Mesenchymal stem cell (in vitro differentiated cells and primary cell): ENCODE results near the gene ACTL7A.

Source experiments
- DNase-seq: peaks from one replicate; pipeline ENCODE4 v3.0.0-alpha.2; 2013
- H2AFZ ChIP-seq: one replicate; pipeline ENCODE4 v1.6.1; 2013; ENCODE audit warnings: low read depth, mild to moderate bottlenecking, control low read depth, inconsistent platforms, low read length, moderate library complexity
- H2AK5ac ChIP-seq: 2 replicates; pipeline ENCODE4 v1.6.1; 2013; ENCODE audit warnings: low read length, moderate library complexity, mild to moderate bottlenecking, inconsistent platforms; ENCODE audit not compliant: severe bottlenecking
- H2BK120ac ChIP-seq: one replicate; pipeline ENCODE4 v1.6.1; 2013; ENCODE audit warnings: low read depth, mild to moderate bottlenecking, inconsistent platforms, low read length, moderate library complexity
- H2BK12ac ChIP-seq, 2 experiments: one replicate each; pipeline ENCODE4 v1.6.1; 2013; ENCODE audit warnings: inconsistent platforms in 2 of 2, low read length in 2 of 2, mild to moderate bottlenecking in 2 of 2, moderate library complexity in 2 of 2, control low read depth in 1 of 2
- H2BK15ac ChIP-seq: one replicate; pipeline ENCODE4 v1.6.1; 2013; ENCODE audit warnings: mild to moderate bottlenecking, low read depth, inconsistent platforms; ENCODE audit not compliant: poor library complexity, severe bottlenecking
- H2BK5ac ChIP-seq: 2 replicates; pipeline ENCODE4 v1.6.1; 2013; ENCODE audit warnings: low read depth, mild to moderate bottlenecking, low read length, control low read depth, inconsistent platforms; ENCODE audit not compliant: poor library complexity, severe bottlenecking
- H3K14ac ChIP-seq, 2 experiments: one replicate each; pipeline ENCODE4 v1.6.1; 2013; ENCODE audit warnings: inconsistent platforms in 2 of 2, low read length in 2 of 2, control low read depth in 1 of 2, mild to moderate bottlenecking in 1 of 2, moderate library complexity in 1 of 2
- H3K18ac ChIP-seq, 2 experiments: one replicate each; pipeline ENCODE4 v1.6.1; 2013; ENCODE audit warnings: inconsistent platforms in 2 of 2, low read length in 2 of 2, control low read depth in 1 of 2, low read depth in 1 of 2, mild to moderate bottlenecking in 1 of 2
- H3K23ac ChIP-seq, 2 experiments: one replicate each; pipeline ENCODE4 v1.6.1; 2013; ENCODE audit warnings: inconsistent platforms in 2 of 2, low read length in 2 of 2, mild to moderate bottlenecking in 2 of 2, moderate library complexity in 2 of 2, control low read depth in 1 of 2
- H3K27ac ChIP-seq: 2 replicates; pipeline ENCODE4 v1.5.1; 2013; ENCODE audit warnings: mild to moderate bottlenecking, moderate library complexity, low read length, control low read depth, inconsistent platforms; ENCODE audit not compliant: poor library complexity, severe bottlenecking
- H3K27me3 ChIP-seq, 2 experiments: 2 replicates each; pipeline versions ENCODE4 v1.6.1 to v1.7.0; 2013; ENCODE audit warnings: low read length in 2 of 2, mild to moderate bottlenecking in 2 of 2, moderate library complexity in 2 of 2, control low read depth in 1 of 2, inconsistent platforms in 1 of 2; ENCODE audit not compliant: control insufficient read depth in 1 of 2, insufficient read depth in 1 of 2
- H3K36me3 ChIP-seq, 2 experiments: 2 replicates each; pipeline versions ENCODE4 v1.6.1 to v1.7.0; 2013; ENCODE audit warnings: low read length in 2 of 2, control low read depth in 1 of 2, inconsistent platforms in 1 of 2, low read depth in 1 of 2, mild to moderate bottlenecking in 1 of 2; ENCODE audit not compliant: insufficient read depth in 2 of 2, control insufficient read depth in 1 of 2
- H3K4ac ChIP-seq, 2 experiments: one replicate each; pipeline ENCODE4 v1.6.1; 2013; ENCODE audit warnings: inconsistent platforms in 2 of 2, low read length in 2 of 2, mild to moderate bottlenecking in 2 of 2, moderate library complexity in 2 of 2, control low read depth in 1 of 2, low read depth in 1 of 2
- H3K4me1 ChIP-seq: 2 replicates; pipeline ENCODE4 v1.6.1; 2013; ENCODE audit warnings: low read depth, low read length, control low read depth; ENCODE audit not compliant: control insufficient read depth, insufficient read depth
- H3K4me2 ChIP-seq: 2 replicates; pipeline ENCODE4 v1.6.1; 2013; ENCODE audit warnings: low read length, mild to moderate bottlenecking, inconsistent platforms; ENCODE audit not compliant: poor library complexity, severe bottlenecking
- H3K4me3 ChIP-seq, 2 experiments: 2 replicates each; pipeline versions ENCODE4 v1.5.1 to v1.7.0; 2013; ENCODE audit warnings: low read length in 2 of 2, mild to moderate bottlenecking in 2 of 2, control low read depth in 1 of 2, low read depth in 1 of 2; ENCODE audit not compliant: insufficient read depth in 1 of 2
- H3K79me1 ChIP-seq: replicated peaks from 2 replicates; pipeline ENCODE4 v1.6.1; 2013; ENCODE audit warnings: mild to moderate bottlenecking, control low read depth, low read length, inconsistent platforms; ENCODE audit not compliant: poor library complexity, severe bottlenecking
- H3K9ac ChIP-seq: 2 replicates; pipeline ENCODE4 v1.7.0; 2013; ENCODE audit warnings: mild to moderate bottlenecking, low read length, moderate library complexity
- H3K9me3 ChIP-seq: 2 replicates; pipeline ENCODE4 v1.7.0; 2013; ENCODE audit warnings: mild to moderate bottlenecking, low read length; ENCODE audit not compliant: control insufficient read depth
- H4K8ac ChIP-seq: one replicate; pipeline ENCODE4 v1.6.1; 2013; ENCODE audit warnings: inconsistent platforms, mild to moderate bottlenecking, low read length, moderate library complexity
- H4K91ac ChIP-seq: one replicate; pipeline ENCODE4 v1.6.1; 2013; ENCODE audit warnings: mild to moderate bottlenecking, low read length, inconsistent platforms
- WGBS: methylation state at CpG from one replicate; pipeline ENCODE4 v1.1.7; 2013; ENCODE audit warnings: mixed read lengths; 5-methylcytosine and 5-hydroxymethylcytosine counted together

ACTL7A gene

DNA sequence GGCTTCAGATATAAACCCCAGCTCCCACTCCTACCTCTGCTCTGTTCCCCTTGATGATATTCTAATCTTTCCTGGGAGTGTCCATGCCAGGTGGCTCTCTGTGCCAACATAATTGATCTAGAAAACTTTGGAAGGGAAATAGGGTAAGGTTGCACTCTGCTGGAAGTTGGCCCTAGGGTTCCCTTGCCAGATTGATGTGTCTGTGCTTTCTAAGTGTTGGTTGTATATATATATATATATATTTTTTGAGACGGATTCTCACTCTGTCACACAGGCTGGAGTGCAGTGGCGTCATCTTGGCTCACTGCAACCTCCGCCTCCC is 29.9 kb upstream of the ACTL7A start:
- Histone ChIP-seq H2BK5ac (no peak overlapping the region), H4K8ac (no peak overlapping the region), H2BK15ac (no peak overlapping the region), H3K27me3 (no peaks in the 10 kb centered on the region), H3K9ac (no peak overlapping the region), H3K4ac (no peak overlapping the region), H3K23ac (no peak overlapping the region), H3K9me3 (no peaks in the 10 kb centered on the region), H3K27ac (no peak overlapping the region), H2BK120ac (no peak overlapping the region), H3K79me1 (no peaks in the 10 kb centered on the region), H2BK12ac (no peak overlapping the region), H3K18ac (no peak overlapping the region), H4K91ac (no peak overlapping the region), H3K4me1 (no peaks in the 10 kb centered on the region), H3K36me3 (no peaks in the 10 kb centered on the region), H2AFZ (no peak overlapping the region), H3K14ac (no peak overlapping the region), H3K4me3 (no peak overlapping the region), H2AK5ac (no peak overlapping the region), H3K4me2 (no peak overlapping the region)
- DNase-seq = no peak
- 97% methylated on average over 3 of the region's 3 CpGs for WGBS

DNA sequence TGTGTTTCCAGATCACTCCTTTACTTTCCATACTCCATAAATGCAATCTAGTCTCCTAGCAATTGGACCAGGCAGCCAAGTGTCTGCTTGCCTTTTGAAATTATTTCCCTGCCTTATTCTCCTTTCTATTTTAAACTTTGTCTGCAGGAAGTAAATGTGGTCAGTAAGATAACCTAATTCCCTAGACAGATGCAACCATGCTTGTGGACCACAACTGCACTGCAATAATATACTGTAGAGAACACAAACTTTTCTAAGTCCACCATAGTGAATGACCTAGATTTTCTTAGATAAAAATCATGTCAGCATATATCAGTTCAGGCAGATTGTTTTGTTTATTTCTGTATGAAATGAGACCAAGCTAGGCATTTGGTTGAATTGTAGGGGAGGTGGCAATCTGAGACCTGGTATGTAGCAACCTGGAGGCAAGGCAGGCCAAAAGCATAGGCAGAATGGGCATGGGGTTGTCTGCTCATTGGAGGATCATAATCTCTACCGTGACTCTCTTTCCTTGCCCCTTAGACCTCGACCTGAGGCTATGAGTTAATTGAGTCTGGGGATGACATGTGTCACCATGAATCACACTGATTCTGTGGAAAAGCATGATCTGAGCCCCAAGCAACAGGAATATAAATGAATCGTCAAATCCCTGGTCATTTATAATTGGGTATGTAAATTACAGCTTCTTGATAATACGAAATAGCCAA is 27.0 kb upstream of the ACTL7A start:
- no peak for DNase-seq
- no peak overlapping the region for H3K14ac ChIP-seq
- H3K27me3 ChIP-seq = no peaks in the 10 kb centered on the region
- H3K79me1 ChIP-seq = no peaks in the 10 kb centered on the region
- 86% methylated on average over 3 of the region's 4 CpGs for WGBS
- H4K8ac ChIP-seq = no peak overlapping the region
- no peak overlapping the region for H2BK15ac ChIP-seq
- H3K36me3 ChIP-seq = no peaks in the 10 kb centered on the region
- no peak overlapping the region for H3K18ac ChIP-seq
- no peaks in the 10 kb centered on the region for H3K4me1 ChIP-seq
- no peak overlapping the region for H3K4me2 ChIP-seq
- no peak overlapping the region for H3K9ac ChIP-seq
- H2BK5ac ChIP-seq = no peak overlapping the region
- no peak overlapping the region for H3K23ac ChIP-seq
- no peak overlapping the region for H2BK120ac ChIP-seq
- H3K4me3 ChIP-seq = no peak overlapping the region
- H4K91ac ChIP-seq = no peak overlapping the region
- no peak overlapping the region for H3K27ac ChIP-seq
- H3K9me3 ChIP-seq = no peaks in the 10 kb centered on the region
- H2AK5ac ChIP-seq = no peak overlapping the region
- H3K4ac ChIP-seq = no peak overlapping the region
- H2BK12ac ChIP-seq = no peak overlapping the region
- no peak overlapping the region for H2AFZ ChIP-seq

DNA sequence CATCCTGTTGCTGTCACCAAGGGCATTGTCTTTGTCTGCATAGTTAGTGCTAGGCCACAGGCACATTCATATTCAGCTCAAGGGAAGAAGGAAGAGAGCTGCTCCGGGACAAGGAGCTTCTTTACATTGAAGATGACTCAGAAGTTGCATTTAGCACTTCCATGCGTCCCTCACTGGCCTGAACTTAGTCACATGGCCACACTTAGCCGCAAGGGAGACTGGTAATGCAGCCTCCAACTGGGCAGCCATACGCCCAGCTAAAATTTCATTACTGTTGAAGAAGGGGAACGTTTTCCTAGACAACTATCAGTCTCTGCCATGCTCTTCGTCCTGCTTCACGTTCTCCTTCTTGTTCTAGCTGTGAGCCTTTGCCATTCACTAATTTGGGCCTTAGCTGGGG is 26.2 kb upstream of the ACTL7A start:
- H3K4me3 ChIP-seq = no peak overlapping the region
- H3K27ac ChIP-seq = no peak overlapping the region
- 69% methylated on average over 7 of the region's 7 CpGs for WGBS
- no peak overlapping the region for H4K8ac ChIP-seq
- DNase-seq = no peak
- H3K9ac ChIP-seq = no peak overlapping the region
- H2AK5ac ChIP-seq = no peak overlapping the region
- H2AFZ ChIP-seq = no peak overlapping the region
- H3K36me3 ChIP-seq = no peaks in the 10 kb centered on the region
- no peak overlapping the region for H3K23ac ChIP-seq
- no peak overlapping the region for H3K4me2 ChIP-seq
- no peak overlapping the region for H2BK120ac ChIP-seq
- H4K91ac ChIP-seq = no peak overlapping the region
- H3K4ac ChIP-seq = no peak overlapping the region
- H3K4me1 ChIP-seq = no peaks in the 10 kb centered on the region
- H3K18ac ChIP-seq = no peak overlapping the region
- H2BK12ac ChIP-seq = no peak overlapping the region
- H3K9me3 ChIP-seq = no peaks in the 10 kb centered on the region
- H3K14ac ChIP-seq = no peak overlapping the region
- H3K27me3 ChIP-seq = no peaks in the 10 kb centered on the region
- no peaks in the 10 kb centered on the region for H3K79me1 ChIP-seq
- no peak overlapping the region for H2BK5ac ChIP-seq
- no peak overlapping the region for H2BK15ac ChIP-seq

DNA sequence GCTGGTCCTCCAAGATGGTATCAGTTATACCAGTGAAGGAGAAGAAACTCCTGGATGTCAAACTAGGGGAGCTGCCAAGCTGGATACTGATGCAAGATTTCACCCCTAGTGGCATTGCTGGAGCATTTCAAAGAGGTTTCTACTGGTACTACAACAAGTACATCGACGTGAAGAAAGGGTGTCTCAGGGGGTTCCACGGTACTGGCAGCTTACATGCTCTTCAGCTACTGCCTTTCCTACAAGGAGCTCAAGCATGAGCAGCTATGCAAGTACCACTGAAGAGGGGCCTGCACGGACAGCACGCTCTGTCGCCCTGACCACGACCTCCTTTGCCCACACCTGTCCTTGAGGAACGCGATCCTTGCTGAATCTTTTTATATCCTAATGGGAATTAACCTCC is 25.7 kb upstream of the ACTL7A start:
- Histone ChIP-seq H3K27ac (no peak overlapping the region), H2BK120ac (no peak overlapping the region), H2BK12ac (no peak overlapping the region), H2AK5ac (no peak overlapping the region), H3K4ac (no peak overlapping the region), H3K18ac (no peak overlapping the region), H2AFZ (no peak overlapping the region), H4K8ac (no peak overlapping the region), H3K27me3 (no peaks in the 10 kb centered on the region), H3K14ac (no peak overlapping the region), H3K9me3 (no peaks in the 10 kb centered on the region), H3K36me3 (no peaks in the 10 kb centered on the region), H2BK5ac (no peak overlapping the region), H4K91ac (no peak overlapping the region), H3K4me2 (no peak overlapping the region), H3K23ac (no peak overlapping the region), H3K9ac (no peak overlapping the region), H2BK15ac (no peak overlapping the region), H3K79me1 (no peaks in the 10 kb centered on the region), H3K4me1 (no peaks in the 10 kb centered on the region), H3K4me3 (no peak overlapping the region)
- WGBS = 97% methylated on average over 9 of the region's 9 CpGs
- no peak for DNase-seq
